ENCODE results near the gene TERT. TPM values are rescaled to one million over a fixed set of nuclear protein-coding genes. Genes with fewer than 3 reads are reported as not detected.

TERT gene
- total and polyA plus RNA-seq, 10 of the 15 experiments (the other 5 are each of a cell fraction or from before 2014, with no cell fraction given) = 0.08 to 21.5 (median 5.0) TPM

DNA sequence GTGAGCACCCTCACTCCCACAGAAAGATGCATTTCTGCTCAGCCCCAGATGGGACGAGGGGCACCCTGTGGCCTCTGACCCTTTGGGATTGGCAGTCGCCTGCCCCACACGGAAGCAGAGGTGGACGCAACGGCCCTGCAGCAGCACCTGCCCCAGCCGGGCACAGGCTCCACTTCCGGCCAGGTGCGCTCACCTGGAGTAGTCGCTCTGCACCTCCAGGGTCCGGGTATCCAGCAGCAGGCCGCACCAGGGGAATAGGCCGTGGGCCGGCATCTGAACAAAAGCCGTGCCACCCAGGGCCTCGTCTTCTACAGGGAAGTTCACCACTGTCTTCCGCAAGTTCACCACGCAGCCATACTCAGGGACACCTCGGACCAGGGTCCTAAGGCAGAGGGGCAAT is 30.7 kb downstream of the TERT start:
- ChIA-PET CTCF (no interaction called here), SMC1A (ENCODE audit: uncharacterized antibody, unreplicated experiment) (no interaction called here), RAD21 (ENCODE audit: unreplicated experiment) (no interaction called here), POLR2A (no interaction called here)
- peaks cover 0 to 7% of the 10 kb centered on the region in 2 experiments; a peak in 2 of 4 replicates for H3K36me3 ChIP-seq (ENCODE audit: control insufficient read depth in 2 of 2, insufficient read depth in 2 of 2, low read length in 1 of 2)
- H3K27ac ChIP-seq (ENCODE audit: control insufficient read depth, insufficient read depth) = no peak overlapping the region
- no peaks in the 10 kb centered on the region for H4K20me1 ChIP-seq (ENCODE audit: control insufficient read depth, insufficient read depth)
- DNase-seq (ENCODE audit: low read depth, low spot score) (no peak), FAIRE-seq (no peak), ATAC-seq (no peak)
- no peak overlapping the region for H2AFZ ChIP-seq (ENCODE audit: control insufficient read depth, low read depth, low read length)
- H3K79me2 ChIP-seq (ENCODE audit: control insufficient read depth, insufficient read depth, low read length) = no peaks in the 10 kb centered on the region
- WGBS (ENCODE audit: insufficient coverage, insufficient replicate concordance, low lambda C conversion rate, missing lambda C conversion rate) = 50% methylated on average over 18 of the region's 18 CpGs
- no peak overlapping the region for H3K4me3 ChIP-seq
- H3K4me1 ChIP-seq (ENCODE audit: control insufficient read depth, insufficient read depth, low read length) = peaks cover 3% of the 10 kb centered on the region; the same call in 1 of the 2 replicates
- intact Hi-C loops (cut with micrococcal nuclease; ENCODE audit: unreplicated experiment) (no loop called here), in situ Hi-C loops (cut with MboI) (no loop called here)
- no peak overlapping the region for H3K4me2 ChIP-seq (ENCODE audit: control insufficient read depth, insufficient read depth)
- no peak overlapping the region for H3K9ac ChIP-seq (ENCODE audit: control insufficient read depth, insufficient read depth, low read length)
- H3K9me3 ChIP-seq (replicated peaks; ENCODE audit: control insufficient read depth, insufficient read depth, low read length) = no peaks in the 10 kb centered on the region
- no TSS peak for BruUV-seq (replicated peaks)
- H3K27me3 ChIP-seq (replicated peaks in 1 of 2; ENCODE audit: control insufficient read depth in 2 of 2, insufficient read depth in 2 of 2, low read length in 1 of 2) = no peaks in the 10 kb centered on the region
- TF ChIP-seq FOXK2 (IDR thresholded peaks at IDR 0.05) = no peak
- no peak for TF ChIP-seq HDAC6 (IDR thresholded peaks at IDR 0.05; ENCODE audit: unreplicated experiment)
- TF ChIP-seq ZNF622 (IDR thresholded peaks at IDR 0.05) = no peak
- no peak for TF ChIP-seq IKZF1 (conservative IDR thresholded peaks at IDR 0.05)
- TF ChIP-seq EP300 (IDR thresholded peaks at IDR 0.05; ENCODE audit: borderline replicate concordance in 1 of 2, control insufficient read depth in 1 of 2, low read depth in 2 of 2, low read length in 2 of 2) = no peak
- no peak for TF ChIP-seq SPI1 (IDR thresholded peaks at IDR 0.05; ENCODE audit: borderline replicate concordance, insufficient read depth, low read depth, low read length)
- TF ChIP-seq RAD21 (IDR thresholded peaks at IDR 0.05; ENCODE audit: insufficient read depth, low read depth, low read length) = no peak
- TF ChIP-seq CEBPZ (IDR thresholded peaks at IDR 0.05; ENCODE audit: low read depth, low read length) = no peak
- no peak for TF ChIP-seq NBN (IDR thresholded peaks at IDR 0.05)
- TF ChIP-seq, protein P1, sequence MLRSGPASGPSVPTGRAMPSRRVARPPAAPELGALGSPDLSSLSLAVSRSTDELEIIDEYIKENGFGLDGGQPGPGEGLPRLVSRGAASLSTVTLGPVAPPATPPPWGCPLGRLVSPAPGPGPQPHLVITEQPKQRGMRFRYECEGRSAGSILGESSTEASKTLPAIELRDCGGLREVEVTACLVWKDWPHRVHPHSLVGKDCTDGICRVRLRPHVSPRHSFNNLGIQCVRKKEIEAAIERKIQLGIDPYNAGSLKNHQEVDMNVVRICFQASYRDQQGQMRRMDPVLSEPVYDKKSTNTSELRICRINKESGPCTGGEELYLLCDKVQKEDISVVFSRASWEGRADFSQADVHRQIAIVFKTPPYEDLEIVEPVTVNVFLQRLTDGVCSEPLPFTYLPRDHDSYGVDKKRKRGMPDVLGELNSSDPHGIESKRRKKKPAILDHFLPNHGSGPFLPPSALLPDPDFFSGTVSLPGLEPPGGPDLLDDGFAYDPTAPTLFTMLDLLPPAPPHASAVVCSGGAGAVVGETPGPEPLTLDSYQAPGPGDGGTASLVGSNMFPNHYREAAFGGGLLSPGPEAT (IDR thresholded peaks at IDR 0.05; ENCODE audit: low read depth) = no peak
- TF ChIP-seq, protein P2, sequence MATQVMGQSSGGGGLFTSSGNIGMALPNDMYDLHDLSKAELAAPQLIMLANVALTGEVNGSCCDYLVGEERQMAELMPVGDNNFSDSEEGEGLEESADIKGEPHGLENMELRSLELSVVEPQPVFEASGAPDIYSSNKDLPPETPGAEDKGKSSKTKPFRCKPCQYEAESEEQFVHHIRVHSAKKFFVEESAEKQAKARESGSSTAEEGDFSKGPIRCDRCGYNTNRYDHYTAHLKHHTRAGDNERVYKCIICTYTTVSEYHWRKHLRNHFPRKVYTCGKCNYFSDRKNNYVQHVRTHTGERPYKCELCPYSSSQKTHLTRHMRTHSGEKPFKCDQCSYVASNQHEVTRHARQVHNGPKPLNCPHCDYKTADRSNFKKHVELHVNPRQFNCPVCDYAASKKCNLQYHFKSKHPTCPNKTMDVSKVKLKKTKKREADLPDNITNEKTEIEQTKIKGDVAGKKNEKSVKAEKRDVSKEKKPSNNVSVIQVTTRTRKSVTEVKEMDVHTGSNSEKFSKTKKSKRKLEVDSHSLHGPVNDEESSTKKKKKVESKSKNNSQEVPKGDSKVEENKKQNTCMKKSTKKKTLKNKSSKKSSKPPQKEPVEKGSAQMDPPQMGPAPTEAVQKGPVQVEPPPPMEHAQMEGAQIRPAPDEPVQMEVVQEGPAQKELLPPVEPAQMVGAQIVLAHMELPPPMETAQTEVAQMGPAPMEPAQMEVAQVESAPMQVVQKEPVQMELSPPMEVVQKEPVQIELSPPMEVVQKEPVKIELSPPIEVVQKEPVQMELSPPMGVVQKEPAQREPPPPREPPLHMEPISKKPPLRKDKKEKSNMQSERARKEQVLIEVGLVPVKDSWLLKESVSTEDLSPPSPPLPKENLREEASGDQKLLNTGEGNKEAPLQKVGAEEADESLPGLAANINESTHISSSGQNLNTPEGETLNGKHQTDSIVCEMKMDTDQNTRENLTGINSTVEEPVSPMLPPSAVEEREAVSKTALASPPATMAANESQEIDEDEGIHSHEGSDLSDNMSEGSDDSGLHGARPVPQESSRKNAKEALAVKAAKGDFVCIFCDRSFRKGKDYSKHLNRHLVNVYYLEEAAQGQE (IDR thresholded peaks at IDR 0.05; ENCODE audit: low read depth, low read length) = no peak
- TF ChIP-seq POLR2AphosphoS5 (IDR thresholded peaks at IDR 0.05; ENCODE audit: low read length) = no peak
- TF ChIP-seq TARDBP (IDR thresholded peaks at IDR 0.05; ENCODE audit: borderline replicate concordance) = no peak
- no peak for TF ChIP-seq EZH2 (IDR thresholded peaks at IDR 0.05; ENCODE audit: borderline replicate concordance, control insufficient read depth, low read depth, low read length)
- TF ChIP-seq SREBF1 (IDR thresholded peaks at IDR 0.05; ENCODE audit: low read length) = no peak
- no peak for TF ChIP-seq SIX5 (IDR thresholded peaks at IDR 0.05; ENCODE audit: low read depth, low read length, severe bottlenecking)
